G401.6 (cell line): ENCODE measurements around the gene HSPA1B.
"Not testable (repeated sequence)": the region's sequence is repeated elsewhere in the genome, so short reads cannot be mapped to it uniquely, and the experiment has no call there.

Source experiments
- FAIRE-seq: peaks from 2 replicates; lab custom pipeline; 2012; peaks lifted over from hg19 to GRCh38; lab: Jason Lieb, UNC

The HSPA1B gene

GRCh38 chr6:31799781-31800180 is 27.8 kb upstream of the HSPA1B start:
- FAIRE-seq, result no peak

DNA sequence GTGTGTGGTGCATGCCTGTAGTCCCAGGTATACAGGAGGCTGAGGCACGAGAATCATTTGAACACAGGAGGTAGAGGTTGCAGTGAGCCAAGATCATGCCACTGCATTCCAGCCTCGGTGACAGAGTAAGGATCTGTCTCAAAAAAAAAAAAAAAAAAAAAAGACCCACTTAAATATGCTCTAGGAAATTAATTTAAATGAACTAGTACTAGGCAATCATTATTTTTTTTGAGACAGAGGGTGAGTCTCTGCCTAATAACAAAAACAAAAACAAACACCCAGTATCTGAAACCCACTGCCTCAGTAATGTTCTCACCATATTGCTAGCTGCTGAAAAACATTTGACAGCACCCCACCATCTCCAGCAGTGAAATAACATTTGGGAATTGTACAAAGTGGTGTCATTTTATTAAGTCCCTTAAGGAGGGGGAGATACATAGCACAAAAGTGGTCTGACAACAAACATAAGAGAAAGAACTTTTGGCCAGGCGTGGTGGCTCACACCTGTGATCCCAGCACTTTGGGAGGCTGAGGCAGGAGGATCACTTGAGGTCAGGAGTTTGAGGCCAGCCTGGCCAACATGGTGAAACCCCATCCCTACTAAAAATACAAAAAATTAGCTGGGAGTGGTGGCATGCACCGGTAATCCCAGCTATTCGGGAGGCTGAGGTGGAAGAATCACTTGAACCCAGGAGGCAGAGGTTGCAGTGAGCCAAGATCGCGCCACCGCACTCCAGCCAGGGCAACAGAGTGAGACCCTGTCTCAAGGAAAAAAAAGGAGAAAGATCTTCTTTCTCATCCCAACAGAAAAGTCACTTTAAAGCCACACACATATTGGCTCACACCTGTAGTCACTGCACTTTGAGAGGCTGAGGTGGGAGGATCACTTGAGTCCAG is 26.3 kb upstream of the HSPA1B start:
- FAIRE-seq, result not testable (repeated sequence)

DNA sequence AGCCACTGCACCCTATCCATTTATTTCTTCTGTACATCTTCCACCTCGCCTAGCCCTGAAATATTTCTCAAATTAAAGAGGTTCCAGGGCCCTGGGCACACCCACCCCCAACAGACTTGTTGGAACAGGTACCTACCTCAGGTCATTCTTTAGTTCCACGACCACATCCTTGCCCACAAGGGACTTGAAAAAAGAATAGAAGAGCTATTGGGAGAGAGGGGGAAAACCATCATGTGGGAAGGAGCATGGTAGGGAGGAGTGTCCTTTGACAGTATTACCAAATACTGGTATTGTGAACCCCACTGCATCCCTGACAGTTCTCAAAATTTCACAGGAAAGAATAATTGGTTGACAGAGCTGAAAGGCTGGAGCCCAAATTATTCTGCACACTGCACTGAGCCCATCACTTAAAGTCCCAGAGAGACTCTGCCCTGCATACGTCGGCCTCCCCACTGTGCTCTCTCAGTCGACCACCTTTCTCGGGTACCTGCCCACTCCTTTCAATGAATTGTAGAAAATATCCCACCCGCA is 21.5 kb upstream of the HSPA1B start:
- no peak for FAIRE-seq

GRCh38 chr6:31806470-31807272 is 20.9 kb upstream of the HSPA1B start, which contains the start of gene LSM2:
Gene LSM2, minus strand, starts transcription at chr6:31806966. Its CDS starts 209 bp downstream, at chr6:31806757.
- peak; percentile 96 for FAIRE-seq

DNA sequence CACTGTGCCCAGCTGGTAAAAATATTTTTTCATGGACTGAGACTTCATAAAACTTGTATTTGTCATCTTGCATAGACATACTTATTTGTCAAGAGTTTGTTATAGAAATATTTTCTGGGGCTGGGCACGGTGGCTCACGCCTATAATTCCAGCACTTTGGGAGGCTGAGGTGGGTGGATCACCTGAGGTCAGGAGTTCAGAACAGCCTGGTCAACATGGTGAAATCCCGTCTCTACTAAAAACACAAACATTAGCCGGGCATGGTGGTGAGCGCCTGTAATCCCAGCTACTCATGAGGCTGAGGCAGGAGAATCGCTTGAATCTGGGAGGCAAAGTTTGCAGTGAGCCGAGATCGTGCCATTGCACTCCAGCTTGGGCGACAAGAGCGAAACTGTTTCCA is 18.9 kb upstream of the HSPA1B start:
- FAIRE-seq, result not testable (repeated sequence)

GRCh38 chr6:31811645-31812044 is 15.9 kb upstream of the HSPA1B start:
- no peak for FAIRE-seq

GRCh38 chr6:31813465-31813849 is 14.1 kb upstream of the HSPA1B start:
- FAIRE-seq, result no peak

GRCh38 chr6:31814677-31815024 is 12.9 kb upstream of the HSPA1B start:
- no peak for FAIRE-seq

DNA sequence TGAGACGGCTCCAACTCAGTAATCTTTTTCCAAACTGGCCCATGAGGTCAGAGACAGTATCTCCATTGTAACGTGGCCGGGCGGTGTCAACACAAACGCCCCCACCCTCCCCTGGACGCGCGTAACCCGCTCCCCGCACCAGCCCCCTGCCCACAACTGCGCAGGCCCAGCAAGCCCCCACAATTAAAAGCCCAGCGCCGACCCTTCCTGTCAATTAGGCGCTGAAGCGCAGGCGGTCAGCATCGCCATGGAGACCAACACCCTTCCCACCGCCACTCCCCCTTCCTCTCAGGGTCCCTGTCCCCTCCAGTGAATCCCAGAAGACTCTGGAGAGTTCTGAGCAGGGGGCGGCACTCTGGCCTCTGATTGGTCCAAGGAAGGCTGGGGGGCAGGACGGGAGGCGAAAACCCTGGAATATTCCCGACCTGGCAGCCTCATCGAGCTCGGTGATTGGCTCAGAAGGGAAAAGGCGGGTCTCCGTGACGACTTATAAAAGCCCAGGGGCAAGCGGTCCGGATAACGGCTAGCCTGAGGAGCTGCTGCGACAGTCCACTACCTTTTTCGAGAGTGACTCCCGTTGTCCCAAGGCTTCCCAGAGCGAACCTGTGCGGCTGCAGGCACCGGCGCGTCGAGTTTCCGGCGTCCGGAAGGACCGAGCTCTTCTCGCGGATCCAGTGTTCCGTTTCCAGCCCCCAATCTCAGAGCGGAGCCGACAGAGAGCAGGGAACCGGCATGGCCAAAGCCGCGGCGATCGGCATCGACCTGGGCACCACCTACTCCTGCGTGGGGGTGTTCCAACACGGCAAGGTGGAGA is 12.3 kb upstream of the HSPA1B start, which contains the start of the genes HSPA1A and HSPA1L:
HSPA1A (plus strand) TSS at position 519 of the 814 bp plus-strand sequence; CDS start at position 733, 214 bp downstream.
HSPA1L (minus strand) TSS at position 259 of the 814 bp plus-strand sequence. CDS start 3,311 bp downstream, outside the sequence.
- no peak for FAIRE-seq

DNA sequence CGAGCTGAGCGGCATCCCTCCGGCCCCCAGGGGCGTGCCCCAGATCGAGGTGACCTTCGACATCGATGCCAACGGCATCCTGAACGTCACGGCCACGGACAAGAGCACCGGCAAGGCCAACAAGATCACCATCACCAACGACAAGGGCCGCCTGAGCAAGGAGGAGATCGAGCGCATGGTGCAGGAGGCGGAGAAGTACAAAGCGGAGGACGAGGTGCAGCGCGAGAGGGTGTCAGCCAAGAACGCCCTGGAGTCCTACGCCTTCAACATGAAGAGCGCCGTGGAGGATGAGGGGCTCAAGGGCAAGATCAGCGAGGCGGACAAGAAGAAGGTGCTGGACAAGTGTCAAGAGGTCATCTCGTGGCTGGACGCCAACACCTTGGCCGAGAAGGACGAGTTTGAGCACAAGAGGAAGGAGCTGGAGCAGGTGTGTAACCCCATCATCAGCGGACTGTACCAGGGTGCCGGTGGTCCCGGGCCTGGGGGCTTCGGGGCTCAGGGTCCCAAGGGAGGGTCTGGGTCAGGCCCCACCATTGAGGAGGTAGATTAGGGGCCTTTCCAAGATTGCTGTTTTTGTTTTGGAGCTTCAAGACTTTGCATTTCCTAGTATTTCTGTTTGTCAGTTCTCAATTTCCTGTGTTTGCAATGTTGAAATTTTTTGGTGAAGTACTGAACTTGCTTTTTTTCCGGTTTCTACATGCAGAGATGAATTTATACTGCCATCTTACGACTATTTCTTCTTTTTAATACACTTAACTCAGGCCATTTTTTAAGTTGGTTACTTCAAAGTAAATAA is 10.2 kb upstream of the HSPA1B start:
- FAIRE-seq, result not testable (repeated sequence)

GRCh38 chr6:31817929-31818511 is 9.5 kb upstream of the HSPA1B start:
- not testable (repeated sequence) for FAIRE-seq

GRCh38 chr6:31819871-31820299 is 7.7 kb upstream of the HSPA1B start:
- FAIRE-seq, result no peak

DNA sequence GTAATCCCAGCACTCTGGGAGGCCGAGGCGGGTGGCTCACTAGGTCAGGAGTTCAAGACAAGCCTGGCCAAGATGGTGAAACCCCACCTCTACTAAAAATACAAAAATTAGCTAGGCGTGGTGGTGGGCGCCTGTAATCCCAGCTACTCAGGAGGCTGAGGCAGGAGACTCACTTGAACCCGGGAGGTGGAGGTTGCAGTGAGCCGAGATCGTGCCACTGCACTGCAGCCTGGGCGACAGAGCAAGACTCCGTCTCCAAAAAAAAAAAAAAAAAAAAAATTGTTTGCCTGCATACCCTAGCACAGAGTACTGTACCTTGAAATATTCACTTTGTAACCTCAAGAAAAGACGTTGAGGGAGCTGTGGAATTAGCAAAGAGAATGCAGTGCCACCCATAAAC is 7.1 kb upstream of the HSPA1B start:
- FAIRE-seq, result not testable (repeated sequence)

GRCh38 chr6:31821301-31822035 is 6.1 kb upstream of the HSPA1B start:
- FAIRE-seq, result no peak

- FAIRE-seq, result no peak
Observed at GRCh38 chr6:31822036-31822821, 5.3 kb upstream of the HSPA1B start.

DNA sequence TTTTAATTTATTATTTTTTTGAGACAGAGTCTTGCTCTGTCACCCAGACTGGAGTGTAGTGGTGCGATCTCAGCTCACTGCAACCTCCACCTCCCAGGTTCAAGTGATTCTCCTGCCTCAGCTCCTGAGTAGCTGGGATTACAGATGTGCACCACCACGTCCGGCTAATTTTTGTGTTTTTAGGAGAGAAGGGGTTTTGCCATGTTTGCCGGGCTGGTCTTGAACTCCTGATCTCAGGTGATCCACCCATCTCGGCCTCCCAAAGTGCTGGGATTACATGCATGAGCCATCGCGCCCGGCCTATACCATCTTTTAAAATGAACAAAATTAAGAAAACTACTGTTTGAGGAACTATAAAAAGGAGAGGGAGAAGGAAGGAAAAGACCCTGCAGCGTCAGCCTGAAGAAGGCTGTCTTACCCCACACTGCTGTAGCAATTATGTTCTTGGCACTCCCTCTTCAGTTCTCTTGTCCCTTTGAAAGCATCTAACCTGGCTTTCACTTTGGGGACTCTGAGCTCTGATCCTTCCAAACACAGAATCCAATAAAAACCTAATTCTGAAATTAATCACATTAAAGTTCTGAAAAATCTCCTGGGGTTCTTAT is 3.8 kb upstream of the HSPA1B start:
- not testable (repeated sequence) for FAIRE-seq

DNA sequence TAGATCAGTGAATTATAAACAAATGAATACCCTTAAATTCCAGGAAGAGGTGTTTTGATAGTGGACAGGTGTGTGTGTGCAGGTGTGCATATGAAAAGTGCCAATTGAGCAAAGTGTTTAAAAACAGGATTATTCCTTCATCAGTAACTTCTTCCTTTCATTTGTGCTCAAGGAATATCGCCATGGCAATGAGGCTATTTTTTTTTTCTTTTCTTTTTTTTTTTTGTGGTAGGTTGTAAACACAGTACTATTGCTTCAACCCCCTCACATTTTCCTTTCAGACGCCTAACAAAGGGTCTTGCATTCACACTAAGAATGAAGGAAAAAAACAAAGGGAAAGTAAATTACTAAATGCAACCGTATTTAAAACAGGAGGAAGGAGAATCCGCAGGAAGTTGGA is 2.0 kb upstream of the HSPA1B start:
- no peak for FAIRE-seq

- FAIRE-seq, result no peak
Observed at GRCh38 chr6:31826793-31827285, 699 bp upstream of the HSPA1B start.
